Islet of Langerhans (tissue), 1 donor: ENCODE results near the gene ADGRV1.

Source experiments
- FAIRE-seq: peaks from one replicate; lab custom pipeline; 2011; peaks lifted over from hg19 to GRCh38; lab: Jason Lieb, UNC

Gene ADGRV1

GRCh38 chr5:91207248-91207647, 648.7 kb downstream of the ADGRV1 start:
- FAIRE-seq = no peak

GRCh38 chr5:91211997-91212713, 653.6 kb downstream of the ADGRV1 start:
- FAIRE-seq = no peak

DNA sequence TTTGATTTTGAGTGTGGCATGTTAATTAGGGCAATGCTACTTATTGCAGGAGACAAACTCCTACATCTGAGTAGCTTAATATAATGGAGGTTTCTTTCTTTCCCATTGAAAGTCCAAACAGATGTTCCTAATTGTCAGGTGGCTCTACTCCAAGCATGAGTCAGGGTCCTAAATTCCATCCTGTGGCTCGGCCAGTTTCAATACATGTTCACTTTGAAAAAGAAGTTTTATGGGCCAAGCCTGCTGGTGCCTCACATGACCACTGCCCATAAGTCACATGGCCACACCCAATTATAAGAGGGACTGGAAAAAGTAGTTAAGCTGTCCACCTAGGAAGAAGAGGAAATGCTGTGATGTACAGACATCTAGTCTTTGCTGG, 654.1 kb downstream of the ADGRV1 start:
- FAIRE-seq = no peak
